BLaER1 treated with 17β-estradiol and CSF1 and Interleukin-3, amounts not matched to agents 10 nM and 100 nM (cell line): ENCODE data around the gene UPB1.

ENCODE experiments used
- H3K27ac ChIP-seq, 11 experiments: shearing (Covaris generic); formaldehyde crosslinking; 2 replicates each; pipeline ENCODE4 v1.8.1; 2022
- H3K27me3 ChIP-seq, 11 experiments: shearing (Covaris generic); formaldehyde crosslinking; 2 replicates each; pipeline ENCODE4 v1.8.1; 2022
- H3K36me3 ChIP-seq, 11 experiments: shearing (Covaris generic); formaldehyde crosslinking; 2 replicates each; pipeline ENCODE4 v1.8.1; 2022
- H3K4me1 ChIP-seq, 10 experiments: shearing (Covaris generic); formaldehyde crosslinking; 2 replicates each; pipeline ENCODE4 v1.8.1; 2022
- H3K4me2 ChIP-seq, 11 experiments: shearing (Covaris generic); formaldehyde crosslinking; 2 replicates each; pipeline ENCODE4 v1.8.1; 2022
- H3K4me3 ChIP-seq, 10 experiments: shearing (Covaris generic); formaldehyde crosslinking; 2 replicates each; pipeline ENCODE4 v1.8.1; 2022
- H3K9ac ChIP-seq, 11 experiments: shearing (Covaris generic); formaldehyde crosslinking; 2 replicates each; pipeline ENCODE4 v1.8.1; 2022
- H3K9me3 ChIP-seq, 11 experiments: shearing (Covaris generic); formaldehyde crosslinking; replicated peaks in 1 of 11; 2 replicates each; pipeline ENCODE4 v1.8.1; 2022
- H4K20me1 ChIP-seq, 11 experiments: shearing (Covaris generic); formaldehyde crosslinking; 2 replicates each; pipeline ENCODE4 v1.8.1; 2022
- Cebpa-rat ChIP-seq, 11 experiments: shearing (Covaris generic); IDR thresholded peaks; 2 replicates each; pipeline ENCODE4 v1.8.1; 2022

The UPB1 gene

GRCh38 chr22:24457894-24458420 lies 37.2 kb upstream of the UPB1 start:
- H3K9me3 ChIP-seq: peaks cover 0 to 6% (median 0%) of the 10 kb centered on the region in 11 experiments; a peak in 2 of 22 replicates
- H3K36me3 ChIP-seq: no peaks in the 10 kb centered on the region
- no peak overlapping the region for H3K27ac ChIP-seq
- H3K4me3 ChIP-seq: no peak overlapping the region
- TF ChIP-seq Cebpa-rat (IDR thresholded peaks at IDR 0.05): no peak
- H3K4me2 ChIP-seq: no peak overlapping the region
- H3K9ac ChIP-seq: no peak overlapping the region
- H4K20me1 ChIP-seq: no peaks in the 10 kb centered on the region
- no peaks in the 10 kb centered on the region for H3K27me3 ChIP-seq
- H3K4me1 ChIP-seq: peaks cover 0 to 47% (median 10%) of the 10 kb centered on the region in 10 experiments; a peak in 11 of 20 replicates

- Histone ChIP-seq H3K4me3 (no peak overlapping the region), H4K20me1 (no peaks in the 10 kb centered on the region), H3K27ac (no peak overlapping the region), H3K9me3 (peaks cover 0 to 8% (median 0%) of the 10 kb centered on the region in 11 experiments; a peak in 2 of 22 replicates), H3K36me3 (no peaks in the 10 kb centered on the region), H3K4me2 (peak overlapping the region in 5 of 11 experiments; percentile 13 to 53 (median 30); a peak in 3 of 22 replicates), H3K27me3 (no peaks in the 10 kb centered on the region), H3K9ac (no peak overlapping the region), H3K4me1 (peaks cover 0 to 60% (median 13%) of the 10 kb centered on the region in 10 experiments; a peak in 11 of 20 replicates)
- TF ChIP-seq Cebpa-rat (IDR thresholded peaks at IDR 0.05): no peak
Measured at GRCh38 chr22:24459911-24460310, 35.2 kb upstream of the UPB1 start.

DNA sequence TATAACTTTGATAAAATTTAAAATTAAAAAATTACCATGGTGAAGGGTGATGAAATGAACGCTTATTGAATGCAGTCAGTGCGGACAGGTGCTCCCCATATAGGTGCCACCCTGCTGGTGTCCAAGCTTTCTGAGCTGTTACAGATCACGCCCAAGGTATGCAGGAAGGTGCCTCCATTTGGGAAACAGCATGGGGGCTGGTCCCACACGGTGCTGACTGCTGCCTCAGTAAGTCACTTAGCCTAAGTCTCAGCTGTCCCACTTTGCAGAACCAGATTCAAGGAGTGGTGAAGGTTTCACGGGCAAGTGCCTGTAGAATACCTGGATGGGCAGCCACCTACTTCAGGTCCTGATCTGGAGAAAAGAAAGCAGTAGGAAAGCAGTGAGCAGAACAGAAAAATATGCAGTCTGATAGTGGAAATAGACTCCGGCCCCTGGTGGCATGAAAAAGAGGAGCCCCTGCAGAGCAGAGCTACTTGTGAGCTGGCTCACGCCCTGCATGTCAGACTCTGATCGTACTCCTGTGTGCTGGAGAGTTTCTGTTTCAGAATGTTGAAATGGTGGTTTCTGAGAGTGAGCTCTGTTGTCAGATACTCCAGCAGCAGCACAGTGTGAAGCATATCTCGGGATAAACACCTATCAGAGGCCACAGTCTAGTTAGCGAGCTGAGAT lies 34.6 kb upstream of the UPB1 start:
- Histone ChIP-seq H3K4me3 (no peak overlapping the region), H3K9ac (no peak overlapping the region), H3K4me1 (peaks cover 0 to 62% (median 14%) of the 10 kb centered on the region in 10 experiments; a peak in 12 of 20 replicates), H3K9me3 (peaks cover 0 to 8% (median 0%) of the 10 kb centered on the region in 11 experiments; a peak in 2 of 22 replicates), H4K20me1 (no peaks in the 10 kb centered on the region), H3K27me3 (no peaks in the 10 kb centered on the region), H3K4me2 (peak overlapping the region in 5 of 11 experiments; percentile 28 to 53 (median 36); a peak in 9 of 22 replicates), H3K36me3 (no peaks in the 10 kb centered on the region), H3K27ac (no peak overlapping the region)
- no peak for TF ChIP-seq Cebpa-rat (IDR thresholded peaks at IDR 0.05)

- Histone ChIP-seq H3K27ac (peak overlapping the region in 3 of 11 experiments; percentile 45 to 71 (median 67); a peak in 7 of 22 replicates), H3K9me3 (peaks cover 0 to 8% (median 0%) of the 10 kb centered on the region in 11 experiments; a peak in 2 of 22 replicates), H3K36me3 (no peaks in the 10 kb centered on the region), H3K4me3 (no peak overlapping the region), H3K4me2 (peak overlapping the region in 5 of 11 experiments; percentile 42 to 74 (median 67); a peak in 10 of 22 replicates), H3K27me3 (no peaks in the 10 kb centered on the region), H3K4me1 (peaks cover 17 to 81% (median 37%) of the 10 kb centered on the region in 10 experiments), H4K20me1 (no peaks in the 10 kb centered on the region), H3K9ac (peak overlapping the region in 1 of 11 experiments; percentile 18; a peak in 1 of 22 replicates)
- no peak for TF ChIP-seq Cebpa-rat (IDR thresholded peaks at IDR 0.05)
Measured at GRCh38 chr22:24463071-24463760, 31.9 kb upstream of the UPB1 start.

DNA sequence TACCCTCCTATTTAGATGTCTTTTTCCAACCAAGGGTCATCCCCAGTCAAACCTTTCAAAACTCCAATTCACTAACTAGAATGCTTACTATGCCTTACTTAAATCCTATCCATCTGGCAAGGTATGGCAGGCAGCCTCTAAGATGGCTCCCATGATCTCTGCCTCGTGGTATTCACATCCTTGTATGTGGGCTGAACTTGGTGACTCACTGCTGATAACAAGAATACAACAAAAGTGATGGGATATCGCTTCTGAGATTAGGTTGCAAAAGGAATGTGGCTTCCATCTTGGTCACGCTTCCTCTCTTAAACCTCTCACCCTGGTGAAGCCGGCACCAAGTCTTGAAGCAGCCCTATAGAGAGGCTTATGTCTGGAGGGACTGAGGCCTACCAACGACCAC lies 29.6 kb upstream of the UPB1 start:
- peak overlapping the region in 7 of 11 experiments; percentile 50 to 87 (median 79); a peak in 12 of 22 replicates for H3K4me2 ChIP-seq
- no peak for TF ChIP-seq Cebpa-rat (IDR thresholded peaks at IDR 0.05)

GRCh38 chr22:24465975-24466374 lies 29.2 kb upstream of the UPB1 start:
- Histone ChIP-seq H3K9me3 (peaks cover 0 to 8% (median 0%) of the 10 kb centered on the region in 11 experiments; a peak in 2 of 22 replicates), H4K20me1 (no peaks in the 10 kb centered on the region), H3K9ac (no peak overlapping the region), H3K4me1 (peaks cover 17 to 65% (median 31%) of the 10 kb centered on the region in 10 experiments), H3K4me2 (peak overlapping the region in 9 of 11 experiments; percentile 50 to 87 (median 77); a peak in 19 of 22 replicates), H3K36me3 (no peaks in the 10 kb centered on the region), H3K27me3 (no peaks in the 10 kb centered on the region), H3K4me3 (no peak overlapping the region), H3K27ac (peak overlapping the region in 3 of 11 experiments; percentile 58 to 67 (median 59); a peak in 6 of 22 replicates)
- TF ChIP-seq Cebpa-rat (IDR thresholded peaks at IDR 0.05): no peak

More for the DNA sequence above, 29.6 kb upstream of the UPB1 start:
- H3K4me1 ChIP-seq: peaks cover 17 to 69% (median 33%) of the 10 kb centered on the region in 10 experiments
- H4K20me1 ChIP-seq: no peaks in the 10 kb centered on the region
- no peaks in the 10 kb centered on the region for H3K36me3 ChIP-seq
- H3K27ac ChIP-seq: peak overlapping the region in 4 of 11 experiments; percentile 5 to 67 (median 58); a peak in 6 of 22 replicates
- H3K9me3 ChIP-seq: peaks cover 0 to 8% (median 0%) of the 10 kb centered on the region in 11 experiments; a peak in 2 of 22 replicates
- H3K4me3 ChIP-seq: no peak overlapping the region
- no peak overlapping the region for H3K9ac ChIP-seq
- H3K27me3 ChIP-seq: no peaks in the 10 kb centered on the region

GRCh38 chr22:24466716-24467328 lies 28.3 kb upstream of the UPB1 start:
- Histone ChIP-seq H3K4me2 (peak overlapping the region; percentile 50 to 87 (median 71)), H3K4me1 (peaks cover 17 to 71% (median 31%) of the 10 kb centered on the region in 10 experiments), H3K9ac (peak overlapping the region in 9 of 11 experiments; percentile 3 to 51 (median 30); a peak in 9 of 22 replicates), H3K27me3 (no peaks in the 10 kb centered on the region), H3K27ac (peak overlapping the region in 9 of 11 experiments; percentile 4 to 67 (median 44); a peak in 18 of 22 replicates), H4K20me1 (no peaks in the 10 kb centered on the region), H3K4me3 (peak overlapping the region in 1 of 10 experiments; percentile 12; a peak in 1 of 20 replicates), H3K36me3 (no peaks in the 10 kb centered on the region), H3K9me3 (peaks cover 0 to 8% (median 0%) of the 10 kb centered on the region in 11 experiments; a peak in 2 of 22 replicates)
- no peak for TF ChIP-seq Cebpa-rat (IDR thresholded peaks at IDR 0.05)

- H3K27ac ChIP-seq: peak overlapping the region in 8 of 11 experiments; percentile 4 to 67 (median 50); a peak in 13 of 22 replicates
- peak overlapping the region in 9 of 11 experiments; percentile 3 to 51 (median 30); a peak in 8 of 22 replicates for H3K9ac ChIP-seq
- H3K4me3 ChIP-seq: peak overlapping the region in 1 of 10 experiments; percentile 12; a peak in 1 of 20 replicates
- no peak for TF ChIP-seq Cebpa-rat (IDR thresholded peaks at IDR 0.05)
- H3K36me3 ChIP-seq: no peaks in the 10 kb centered on the region
- peaks cover 0 to 7% (median 0%) of the 10 kb centered on the region in 11 experiments; a peak in 2 of 22 replicates for H3K9me3 ChIP-seq
- H3K4me1 ChIP-seq: peaks cover 17 to 74% (median 32%) of the 10 kb centered on the region in 10 experiments
- peak overlapping the region; percentile 50 to 87 (median 71) for H3K4me2 ChIP-seq
- no peaks in the 10 kb centered on the region for H3K27me3 ChIP-seq
- H4K20me1 ChIP-seq: no peaks in the 10 kb centered on the region
Measured at GRCh38 chr22:24467340-24467739, 27.8 kb upstream of the UPB1 start.
